Mucosa of rectum (tissue), 2 donors: ENCODE results near the gene SELENOS.
A peak's percentile ranks its signal among the peaks of the same experiment; 100 is the strongest.
"Not testable (repeated sequence)": the region's sequence is repeated elsewhere in the genome, so short reads cannot be mapped to it uniquely, and the experiment has no call there.

Experiments
- H3K27ac ChIP-seq, 2 donors: one replicate each; pipeline ENCODE4 v1.7.0; 2013; ENCODE audit warnings: inconsistent platforms in 2 of 2, low read depth in 2 of 2, low read length in 2 of 2
- H3K27me3 ChIP-seq, 2 donors: one replicate each; pipeline ENCODE4 v1.7.0; 2013; ENCODE audit warnings: low read length in 2 of 2; ENCODE audit not compliant: control insufficient read depth in 2 of 2, insufficient read depth in 2 of 2
- H3K36me3 ChIP-seq, 2 donors: one replicate each; pipeline ENCODE4 v1.7.0; 2013; ENCODE audit warnings: low read length in 2 of 2; ENCODE audit not compliant: control insufficient read depth in 2 of 2, insufficient read depth in 2 of 2
- H3K4me1 ChIP-seq, 2 donors: one replicate each; pipeline ENCODE4 v1.7.0; 2013; ENCODE audit warnings: low read length in 2 of 2, mild to moderate bottlenecking in 1 of 2; ENCODE audit not compliant: control insufficient read depth in 2 of 2, insufficient read depth in 2 of 2
- H3K4me3 ChIP-seq, 2 donors: one replicate each; pipeline ENCODE4 v1.7.0; 2013; ENCODE audit warnings: low read length in 2 of 2
- H3K9ac ChIP-seq, 2 donors: one replicate each; pipeline ENCODE4 v1.7.0; 2013; ENCODE audit warnings: low read length in 2 of 2, low read depth in 1 of 2, mild to moderate bottlenecking in 1 of 2
- H3K9me3 ChIP-seq, 2 donors: one replicate each; pipeline ENCODE4 v1.7.0; 2013; ENCODE audit warnings: low read length in 2 of 2; ENCODE audit not compliant: control insufficient read depth in 2 of 2
- donor health status: healthy.
- donor health status: Normal muscosa, but diverticular disease.

The SELENOS gene

GRCh38 chr15:101295607-101296161 is 18.4 kb upstream of the SELENOS start:
- H3K4me3 ChIP-seq, result peak overlapping the region; percentile 92 to 96
- H3K4me1 ChIP-seq, result peaks cover 11 to 28% of the 10 kb centered on the region in 2 donors
- no peaks in the 10 kb centered on the region for H3K9me3 ChIP-seq
- no peaks in the 10 kb centered on the region for H3K27me3 ChIP-seq
- H3K36me3 ChIP-seq, result peaks cover 7 to 8% of the 10 kb centered on the region in 2 donors
- H3K27ac ChIP-seq, result peak overlapping the region; percentile 87 to 95
- peak overlapping the region; percentile 85 to 90 for H3K9ac ChIP-seq

DNA sequence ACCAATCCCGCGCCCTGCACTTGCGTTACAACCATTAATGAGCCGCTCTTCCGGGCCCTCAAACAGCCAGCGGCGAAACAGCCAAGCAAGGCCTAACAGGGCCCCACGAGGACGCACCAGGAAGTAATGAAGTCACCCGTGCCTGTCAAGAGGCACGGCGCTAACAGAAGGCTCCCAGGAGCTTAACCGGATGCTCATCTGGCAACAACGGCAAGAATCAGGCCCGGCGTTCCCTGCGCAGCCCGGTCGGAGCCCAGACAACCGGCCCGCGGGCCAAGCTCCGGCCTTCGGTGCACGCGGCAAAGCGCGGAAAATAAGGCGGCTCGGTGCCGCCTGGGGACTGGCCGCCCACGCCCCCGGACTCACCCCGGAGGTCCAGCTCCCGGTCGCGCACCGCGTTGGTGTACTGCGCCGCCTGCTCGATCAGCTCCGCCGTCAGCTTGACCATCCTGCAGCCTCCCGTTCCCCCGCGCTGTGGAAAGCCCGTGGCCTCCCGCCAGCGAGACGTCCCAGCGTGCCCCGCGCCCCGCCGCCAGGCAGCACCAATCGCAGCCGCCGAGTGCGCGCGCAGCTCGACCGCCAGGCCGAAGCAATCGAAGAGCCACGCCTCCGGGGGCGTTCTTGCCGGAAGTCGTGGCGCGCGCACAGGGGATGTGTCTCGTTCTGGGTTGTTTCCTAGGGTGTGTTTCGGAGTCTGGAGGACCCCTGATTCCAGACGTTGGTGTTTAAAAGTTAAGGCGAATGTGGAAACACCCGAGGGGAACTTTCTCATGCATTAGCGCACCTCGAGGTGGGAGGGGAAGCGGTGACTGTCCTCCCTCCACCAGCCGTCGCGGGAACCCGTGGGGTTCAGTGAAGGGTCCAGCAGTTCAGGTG is 17.7 kb upstream of the SELENOS start, which contains the start of gene SNRPA1:
Gene SNRPA1 (minus strand): TSS at position 518 of the 876 bp plus-strand sequence. CDS start 70 bp downstream, at position 448.
- peak within 1 kb of the TSS; percentile 87 to 95 for H3K27ac ChIP-seq
- H3K9me3 ChIP-seq, result no peaks in the 10 kb centered on the region
- H3K4me1 ChIP-seq, result peaks cover 11 to 30% of the 10 kb centered on the region in 2 donors
- peak within 1 kb of the TSS; percentile 85 to 91 for H3K9ac ChIP-seq
- peak within 1 kb of the TSS; percentile 92 to 96 for H3K4me3 ChIP-seq
- no peaks in the 10 kb centered on the region for H3K27me3 ChIP-seq
- peaks cover 7 to 12% of the 10 kb centered on the region in 2 donors for H3K36me3 ChIP-seq

DNA sequence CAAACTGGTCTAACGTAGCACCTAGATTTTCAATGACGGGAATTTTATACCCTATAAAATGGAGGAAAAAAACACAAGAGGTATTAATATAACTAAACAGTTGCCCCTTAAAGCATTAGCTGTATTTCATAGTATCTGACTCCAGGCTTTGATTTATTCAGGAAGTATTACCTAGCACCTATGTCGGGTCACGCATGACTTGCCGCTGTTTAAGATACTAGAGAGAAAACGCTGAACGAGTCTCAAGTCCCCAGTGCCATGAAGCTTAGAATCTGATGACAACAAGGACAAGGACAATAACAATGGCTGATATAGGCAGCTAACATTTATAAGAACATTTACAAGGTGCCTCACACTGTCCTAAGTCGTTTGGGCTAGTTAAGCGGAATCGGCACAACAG is 15.8 kb upstream of the SELENOS start:
- peak overlapping the region; percentile 5 to 92 for H3K4me3 ChIP-seq
- peaks cover 7 to 12% of the 10 kb centered on the region in 2 donors for H3K36me3 ChIP-seq
- H3K27me3 ChIP-seq, result no peaks in the 10 kb centered on the region
- peaks cover 11 to 30% of the 10 kb centered on the region in 2 donors for H3K4me1 ChIP-seq
- no peaks in the 10 kb centered on the region for H3K9me3 ChIP-seq
- H3K9ac ChIP-seq, result no peak overlapping the region
- no peak overlapping the region for H3K27ac ChIP-seq

DNA sequence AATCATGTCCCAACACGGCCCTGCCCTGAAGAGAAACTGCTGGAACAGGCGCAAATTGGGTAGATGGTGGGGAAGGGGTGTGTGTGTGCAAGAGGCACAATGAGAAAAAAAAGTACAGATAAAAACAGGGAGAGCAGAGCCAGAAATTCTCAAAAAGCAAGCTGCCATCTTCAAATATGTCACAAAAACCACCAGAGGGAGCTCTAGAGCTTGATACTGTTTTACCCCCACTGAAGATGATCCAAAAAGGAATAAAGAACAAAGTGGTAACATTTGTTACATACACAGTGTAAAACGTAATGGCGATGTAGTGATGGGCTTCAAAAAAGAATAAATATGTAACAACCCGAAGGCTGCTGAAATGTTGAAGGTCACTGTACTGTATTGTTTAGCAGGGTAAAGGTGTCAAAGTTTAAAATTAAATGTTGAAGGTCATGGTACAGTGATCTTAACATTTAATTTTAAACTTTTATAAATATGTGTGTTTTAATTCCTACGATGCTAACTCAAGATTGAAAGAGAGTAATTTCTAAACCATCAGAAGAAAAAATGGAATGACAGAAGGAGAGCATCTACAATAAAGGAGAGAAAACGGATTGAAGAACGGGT is 11.7 kb upstream of the SELENOS start:
- no peaks in the 10 kb centered on the region for H3K9me3 ChIP-seq
- H3K4me1 ChIP-seq, result peaks cover 7 to 15% of the 10 kb centered on the region in 2 donors
- no peak overlapping the region for H3K9ac ChIP-seq
- peaks cover 40% of the 10 kb centered on the region in 2 donors for H3K36me3 ChIP-seq
- H3K27me3 ChIP-seq, result no peaks in the 10 kb centered on the region
- no peak overlapping the region for H3K4me3 ChIP-seq
- H3K27ac ChIP-seq, result no peak overlapping the region

DNA sequence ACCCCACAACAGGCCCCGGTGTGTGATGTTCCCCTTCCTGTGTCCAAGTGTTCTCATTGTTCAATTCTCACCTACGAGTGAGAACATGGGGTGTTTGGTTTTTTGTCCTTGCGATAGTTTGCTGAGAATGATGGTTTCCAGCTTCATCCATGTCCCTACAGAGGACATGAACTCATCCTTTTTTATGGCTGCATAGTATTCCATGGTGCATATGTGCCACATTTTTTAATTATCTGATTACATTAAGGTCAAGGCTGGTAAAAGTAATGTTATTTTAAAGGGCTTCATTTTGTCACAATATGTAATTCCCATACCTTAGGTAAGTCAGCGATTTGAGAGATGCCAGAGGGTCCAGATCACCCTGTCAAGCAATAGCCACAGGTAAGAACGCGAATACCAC is 10.1 kb upstream of the SELENOS start:
- H3K9ac ChIP-seq, H3K4me3 ChIP-seq, H3K27ac ChIP-seq, H3K4me1 ChIP-seq, H3K27me3 ChIP-seq, H3K9me3 ChIP-seq: not testable (repeated sequence)
- peaks cover 49 to 52% of the 10 kb centered on the region in 2 donors for H3K36me3 ChIP-seq

DNA sequence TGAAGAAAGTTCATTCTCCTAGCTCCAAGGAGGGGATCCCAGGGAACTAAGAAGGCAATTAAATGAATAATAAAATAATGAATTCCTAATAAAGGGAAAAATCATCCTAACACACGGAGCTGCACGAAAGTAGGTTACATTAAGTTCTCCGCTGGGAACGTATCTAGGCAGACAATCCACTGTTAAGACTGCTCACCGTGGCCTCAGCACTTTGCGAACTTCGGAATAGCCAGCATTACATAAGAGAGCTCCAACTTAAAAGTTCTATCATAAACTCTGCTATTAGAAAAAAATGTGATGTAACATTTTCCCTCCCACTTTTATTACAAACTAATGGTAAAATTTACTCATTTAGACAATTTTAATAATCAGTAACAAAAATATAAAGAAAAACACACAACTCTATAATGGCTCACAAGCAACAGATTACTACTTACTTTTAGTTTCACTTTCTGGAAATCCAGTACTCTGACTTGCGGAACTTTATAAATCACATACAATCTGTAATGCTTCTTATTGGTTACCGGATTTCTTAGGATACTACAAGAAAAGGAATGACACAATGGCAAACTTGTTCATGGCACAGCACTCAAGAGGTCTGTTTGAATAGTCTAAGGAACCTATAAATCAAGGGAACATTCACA is 9.3 kb upstream of the SELENOS start:
- Histone ChIP-seq H3K9me3 (no peaks in the 10 kb centered on the region), H3K9ac (no peak overlapping the region), H3K4me3 (no peak overlapping the region), H3K36me3 (peaks cover 49 to 53% of the 10 kb centered on the region in 2 donors), H3K4me1 (peaks cover 0 to 2% of the 10 kb centered on the region in 2 donors), H3K27me3 (no peaks in the 10 kb centered on the region), H3K27ac (no peak overlapping the region)

DNA sequence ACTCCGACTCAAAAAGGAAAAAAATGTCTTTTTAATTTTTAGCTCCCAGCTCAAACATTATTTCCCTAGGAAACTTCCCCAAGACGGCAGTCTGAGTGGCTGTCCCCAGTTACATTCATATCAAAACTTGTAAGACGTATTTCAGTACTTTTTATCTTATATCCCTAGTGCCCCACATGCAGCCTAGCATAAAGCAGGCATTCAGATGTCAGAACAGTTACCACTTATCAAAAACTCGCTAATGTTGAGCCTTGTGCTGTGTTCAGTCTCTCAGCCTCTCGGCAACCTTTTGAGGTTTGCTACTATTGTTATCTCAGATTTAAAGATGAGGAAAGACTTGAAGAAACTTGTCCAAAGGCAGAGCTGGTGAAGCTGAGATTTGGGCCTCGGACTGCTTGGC is 6.6 kb upstream of the SELENOS start:
- H3K9ac ChIP-seq, result no peak overlapping the region
- no peak overlapping the region for H3K27ac ChIP-seq
- H3K4me1 ChIP-seq, result peaks cover 5 to 16% of the 10 kb centered on the region in 2 donors
- H3K27me3 ChIP-seq, result no peaks in the 10 kb centered on the region
- H3K36me3 ChIP-seq, result peaks cover 58 to 62% of the 10 kb centered on the region in 2 donors
- no peak overlapping the region for H3K4me3 ChIP-seq
- no peaks in the 10 kb centered on the region for H3K9me3 ChIP-seq

DNA sequence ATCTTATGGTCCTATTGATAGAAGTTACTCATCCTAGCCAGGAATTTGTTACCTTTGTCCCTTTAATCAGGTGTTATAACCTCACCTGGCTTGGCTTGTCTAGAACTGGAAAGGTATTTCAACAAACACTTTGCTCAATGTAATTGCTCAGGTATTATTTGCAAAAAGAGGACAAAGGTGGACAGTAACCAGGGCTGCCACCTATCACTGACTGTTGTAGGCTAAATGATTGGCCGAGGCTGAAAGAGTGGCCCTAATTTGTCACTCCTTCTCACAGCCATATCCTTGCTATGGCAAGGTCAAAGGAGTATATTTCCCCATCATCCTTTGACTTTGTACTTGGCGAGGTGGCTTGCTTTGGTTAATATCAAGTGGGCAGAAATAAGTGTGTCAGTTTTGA is 2.7 kb upstream of the SELENOS start:
- H3K27ac ChIP-seq, result peak overlapping the region; percentile 49 to 81
- peaks cover 38 to 46% of the 10 kb centered on the region in 2 donors for H3K36me3 ChIP-seq

DNA sequence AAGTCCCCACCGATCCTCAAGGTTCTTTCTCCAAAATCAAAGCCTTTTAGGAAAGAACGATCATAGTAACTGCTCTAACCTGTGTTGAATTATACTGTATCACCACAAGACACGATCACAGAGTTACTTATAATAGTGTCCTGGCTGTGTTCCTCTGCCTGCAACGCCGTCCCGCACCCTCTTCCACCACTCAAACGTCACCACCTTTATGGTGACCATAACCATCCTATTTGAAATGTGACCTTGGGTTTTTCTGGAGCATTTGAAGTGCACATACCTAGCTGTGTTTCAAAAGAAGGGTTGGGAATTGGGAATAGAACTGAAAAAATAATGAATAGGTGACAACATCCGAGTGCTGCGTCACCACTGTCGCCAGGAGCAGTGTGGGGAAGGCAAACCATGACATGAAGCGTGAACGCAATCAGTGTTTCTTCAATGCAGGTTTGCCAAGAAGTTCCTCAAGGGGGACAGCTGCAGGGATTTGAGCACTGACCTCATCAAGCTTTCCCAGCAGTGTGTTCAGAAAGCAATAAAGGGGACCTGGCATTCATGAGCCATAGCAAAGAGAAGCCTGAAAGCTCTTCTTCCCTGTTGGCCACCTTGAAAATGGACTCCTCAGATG is 769 bp upstream of the SELENOS start:
- Histone ChIP-seq H3K27ac (peak overlapping the region; percentile 95 to 97), H3K9me3 (no peaks in the 10 kb centered on the region), H3K9ac (peak overlapping the region; percentile 66 to 89), H3K4me3 (peak overlapping the region; percentile 78 to 83), H3K4me1 (peaks cover 22 to 29% of the 10 kb centered on the region in 2 donors), H3K36me3 (peaks cover 48 to 53% of the 10 kb centered on the region in 2 donors), H3K27me3 (no peaks in the 10 kb centered on the region)

More for the DNA sequence above, 2.7 kb upstream of the SELENOS start:
- no peaks in the 10 kb centered on the region for H3K9me3 ChIP-seq
- H3K4me3 ChIP-seq, result no peak overlapping the region
- no peaks in the 10 kb centered on the region for H3K27me3 ChIP-seq
- H3K9ac ChIP-seq, result no peak overlapping the region
- H3K4me1 ChIP-seq, result peaks cover 22 to 29% of the 10 kb centered on the region in 2 donors
